ENCODE measurements around the gene TMEM135.

DNA sequence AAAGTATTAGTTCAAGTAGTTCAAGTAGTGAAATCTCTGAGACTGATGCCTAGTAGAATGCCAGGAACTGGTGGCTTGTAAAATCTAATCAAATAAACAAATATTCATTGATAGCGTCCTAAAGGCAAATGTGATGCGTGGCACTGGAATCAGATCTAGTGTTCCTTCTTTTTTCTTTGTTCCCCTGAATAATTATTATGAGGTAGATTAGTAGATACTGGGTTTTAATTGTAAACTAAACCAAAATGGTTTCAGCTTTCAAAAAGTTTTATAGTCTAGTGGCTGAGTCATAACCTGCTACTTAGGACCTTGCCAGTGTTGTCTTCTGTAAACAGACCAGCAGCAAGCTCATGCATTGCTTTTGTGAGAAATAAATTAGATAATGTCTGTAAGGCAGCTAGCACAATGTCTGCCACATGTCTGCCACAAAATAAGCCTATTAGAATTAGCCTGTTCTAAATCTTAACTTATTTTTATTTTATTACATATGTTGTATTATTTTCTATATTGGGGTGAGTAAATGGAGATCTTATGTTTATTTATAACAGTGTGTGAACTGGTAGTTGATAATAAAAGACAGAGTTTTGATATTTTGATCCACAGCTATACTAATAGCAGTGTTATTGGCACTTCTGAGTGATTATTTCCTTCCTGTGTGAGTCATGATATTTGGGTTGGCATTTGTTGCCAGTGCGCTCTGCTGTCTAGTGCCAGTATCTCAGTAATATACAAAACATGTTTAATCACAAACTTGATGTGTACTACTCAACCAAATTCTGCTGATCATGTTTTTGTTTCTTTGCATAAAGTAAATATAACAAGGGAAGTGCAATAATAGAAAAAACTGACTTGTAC, 135.7 kb downstream of the TMEM135 start:
- no peak for TF ChIP-seq RAD21 (IDR thresholded peaks at IDR 0.05; ENCODE audit: low read depth)
- TF ChIP-seq, protein P1, sequence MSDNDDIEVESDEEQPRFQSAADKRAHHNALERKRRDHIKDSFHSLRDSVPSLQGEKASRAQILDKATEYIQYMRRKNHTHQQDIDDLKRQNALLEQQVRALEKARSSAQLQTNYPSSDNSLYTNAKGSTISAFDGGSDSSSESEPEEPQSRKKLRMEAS (IDR thresholded peaks at IDR 0.05), result no peak
